ENCODE measurements around the gene ATP2B2. TPM values are rescaled to one million over a fixed set of nuclear protein-coding genes. Genes with fewer than 3 reads are reported as not detected.

ATP2B2 gene
- total and polyA plus RNA-seq, 12 donors, result 0.37 to 3.0 (median 1.6) TPM

- DNase-seq, result peak in 1 of 7 donors; percentile 10
- no peak overlapping the region for H3K4me3 ChIP-seq
- no peaks in the 10 kb centered on the region for H3K9me3 ChIP-seq (replicated peaks in 1 of 3)
- no peaks in the 10 kb centered on the region for H3K4me1 ChIP-seq (replicated peaks in 1 of 2)
- TF ChIP-seq CTCF (IDR thresholded peaks at IDR 0.05), result no peak
- no peak for TF ChIP-seq POLR2A (IDR thresholded peaks at IDR 0.05)
- H3K27ac ChIP-seq, result no peak overlapping the region
- no peaks in the 10 kb centered on the region for H3K36me3 ChIP-seq (replicated peaks in 1 of 2)
- intact Hi-C loops (cut with DNase I), result no loop called here
- 68 to 89% (median 75%) methylated on average over 3 of the region's 3 CpGs for WGBS, 4 donors
- H3K27me3 ChIP-seq, result no peaks in the 10 kb centered on the region
These were observed 19.5 kb upstream of the ATP2B2 start for GRCh38 chr3:10524799-10525301.

DNA sequence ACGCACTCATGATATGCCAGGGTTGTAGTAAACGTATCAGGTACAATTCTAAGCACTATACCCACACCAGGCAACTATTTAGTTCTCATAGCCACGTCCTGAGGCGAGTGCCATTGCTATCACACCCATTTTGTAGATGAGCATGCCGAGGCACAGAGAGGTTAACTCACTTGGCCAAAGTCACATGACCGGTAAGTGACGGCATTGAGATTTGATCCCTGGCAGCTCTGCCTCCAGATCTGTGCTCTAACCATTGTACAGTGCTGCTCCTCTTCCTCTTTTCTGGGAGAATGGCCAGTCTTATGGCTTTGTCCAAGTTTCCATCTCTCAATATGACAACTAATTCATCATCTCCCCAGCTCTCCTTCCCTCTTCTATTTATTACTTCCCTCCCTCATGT is 18.9 kb upstream of the ATP2B2 start:
- no peaks in the 10 kb centered on the region for H3K4me1 ChIP-seq (replicated peaks in 1 of 2)
- H3K4me3 ChIP-seq, result no peak overlapping the region
- 77 to 87% (median 82%) methylated on average over 7 of the region's 7 CpGs for WGBS, 4 donors
- peak in 1 of 7 donors; percentile 35 for DNase-seq
- intact Hi-C loops (cut with DNase I), result no loop called here
- H3K9me3 ChIP-seq (replicated peaks in 1 of 3), result no peaks in the 10 kb centered on the region
- H3K36me3 ChIP-seq (replicated peaks in 1 of 2), result no peaks in the 10 kb centered on the region
- TF ChIP-seq CTCF (IDR thresholded peaks at IDR 0.05) (no peak), POLR2A (IDR thresholded peaks at IDR 0.05) (no peak)
- H3K27me3 ChIP-seq, result no peaks in the 10 kb centered on the region
- H3K27ac ChIP-seq, result no peak overlapping the region

- intact Hi-C loops (cut with DNase I), result no loop called here
- Histone ChIP-seq H3K27me3 (no peaks in the 10 kb centered on the region), H3K4me3 (no peak overlapping the region), H3K27ac (no peak overlapping the region), H3K36me3 (replicated peaks in 1 of 2) (no peaks in the 10 kb centered on the region), H3K9me3 (replicated peaks in 1 of 3) (no peaks in the 10 kb centered on the region), H3K4me1 (replicated peaks in 1 of 2) (no peaks in the 10 kb centered on the region)
- peak in 1 of 7 donors; percentile 4 for DNase-seq
- TF ChIP-seq POLR2A (IDR thresholded peaks at IDR 0.05), result no peak
- no peak for TF ChIP-seq CTCF (IDR thresholded peaks at IDR 0.05)
- 54 to 59% (median 57%) methylated on average over 5 of the region's 5 CpGs for WGBS, 4 donors
These were observed 18.2 kb upstream of the ATP2B2 start for GRCh38 chr3:10523561-10523960.

- TF ChIP-seq POLR2A (IDR thresholded peaks at IDR 0.05) (no peak), CTCF (IDR thresholded peaks at IDR 0.05) (no peak)
- no peaks in the 10 kb centered on the region for H3K36me3 ChIP-seq (replicated peaks in 1 of 2)
- H3K4me3 ChIP-seq, result no peak overlapping the region
- intact Hi-C loops (cut with DNase I), result no loop called here
- H3K9me3 ChIP-seq (replicated peaks in 1 of 3), result no peaks in the 10 kb centered on the region
- no peaks in the 10 kb centered on the region for H3K27me3 ChIP-seq
- H3K4me1 ChIP-seq (replicated peaks in 1 of 2), result no peaks in the 10 kb centered on the region
- DNase-seq, result peak in 1 of 7 donors; percentile 25
- H3K27ac ChIP-seq, result no peak overlapping the region
- 74 to 84% (median 78%) methylated on average over 3 of the region's 3 CpGs for WGBS, 4 donors
These were observed 17.4 kb upstream of the ATP2B2 start for GRCh38 chr3:10522646-10523303.
